ENCODE results near the gene SHROOM3. TPM values are rescaled to one million over a fixed set of nuclear protein-coding genes. Genes with fewer than 3 reads are reported as not detected.

The SHROOM3 gene
- total RNA-seq, 1 donor from 2014 or later, result 6.9 TPM

GRCh38 chr4:76401654-76402053, 33.4 kb upstream of the SHROOM3 start:
- DNase-seq (ENCODE audit: extremely low spot score in 2 of 2), result no peak
- Histone ChIP-seq H3K9me3 (no peaks in the 10 kb centered on the region), H3K4me1 (no peaks in the 10 kb centered on the region), H3K27me3 (no peaks in the 10 kb centered on the region), H3K27ac (no peak overlapping the region), H3K36me3 (no peaks in the 10 kb centered on the region), H3K4me3 (no peak overlapping the region)
- TF ChIP-seq POLR2AphosphoS5 (IDR thresholded peaks at IDR 0.05; ENCODE audit: insufficient read depth in 1 of 2, low read depth in 1 of 2) (no peak), CTCF (IDR thresholded peaks at IDR 0.05) (no peak), POLR2A (IDR thresholded peaks at IDR 0.05) (no peak)
- intact Hi-C loops (cut with DNase I), result no loop called here

GRCh38 chr4:76406081-76406480, 28.9 kb upstream of the SHROOM3 start:
- no peak overlapping the region for H3K4me3 ChIP-seq
- no peaks in the 10 kb centered on the region for H3K9me3 ChIP-seq
- DNase-seq (ENCODE audit: extremely low spot score in 2 of 2), result no peak
- H3K27ac ChIP-seq, result no peak overlapping the region
- intact Hi-C loops (cut with DNase I), result no loop called here
- TF ChIP-seq POLR2AphosphoS5 (IDR thresholded peaks at IDR 0.05; ENCODE audit: insufficient read depth in 1 of 2, low read depth in 1 of 2) (no peak), CTCF (IDR thresholded peaks at IDR 0.05) (no peak), POLR2A (IDR thresholded peaks at IDR 0.05) (no peak)
- no peaks in the 10 kb centered on the region for H3K27me3 ChIP-seq
- no peaks in the 10 kb centered on the region for H3K4me1 ChIP-seq
- no peaks in the 10 kb centered on the region for H3K36me3 ChIP-seq

DNA sequence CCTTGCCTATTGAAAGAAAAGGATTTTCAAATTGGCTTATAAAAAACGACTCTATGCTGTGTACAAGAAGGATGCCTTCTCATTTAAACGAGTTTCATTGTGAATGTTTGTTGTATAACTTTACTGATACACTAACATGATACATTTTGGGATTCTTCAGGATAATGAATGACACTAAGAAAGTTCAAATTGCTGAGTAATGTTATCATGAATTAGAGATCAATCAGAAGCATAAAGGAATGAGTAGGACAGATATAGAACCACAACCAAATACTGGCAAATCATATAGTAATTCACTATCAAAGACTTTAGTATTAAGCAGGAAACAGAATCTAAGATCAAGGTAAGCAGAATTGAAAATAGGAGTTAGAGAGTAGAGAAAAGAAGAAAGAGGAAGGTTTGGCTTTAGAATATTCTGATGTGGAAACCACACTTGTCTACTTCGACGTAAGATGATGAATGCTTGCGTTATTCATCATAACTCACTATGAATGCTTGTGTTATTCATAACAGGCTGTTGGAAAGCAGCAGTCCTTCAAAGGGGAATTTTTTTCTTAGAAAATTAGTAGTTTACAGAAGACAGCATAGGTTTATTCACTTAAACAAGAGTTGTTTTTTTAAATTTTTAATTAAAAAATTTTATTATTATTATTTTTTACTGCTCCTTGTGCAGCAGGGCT, 27.4 kb upstream of the SHROOM3 start:
- no peaks in the 10 kb centered on the region for H3K27me3 ChIP-seq
- intact Hi-C loops (cut with DNase I), result no loop called here
- no peaks in the 10 kb centered on the region for H3K4me1 ChIP-seq
- no peak for DNase-seq (ENCODE audit: extremely low spot score in 2 of 2)
- no peak overlapping the region for H3K4me3 ChIP-seq
- no peaks in the 10 kb centered on the region for H3K36me3 ChIP-seq
- TF ChIP-seq POLR2A (IDR thresholded peaks at IDR 0.05), result no peak
- no peaks in the 10 kb centered on the region for H3K9me3 ChIP-seq
- H3K27ac ChIP-seq, result no peak overlapping the region

GRCh38 chr4:76410636-76411035, 24.4 kb upstream of the SHROOM3 start:
- TF ChIP-seq CTCF (IDR thresholded peaks at IDR 0.05), result no peak
- no peak for TF ChIP-seq POLR2AphosphoS5 (IDR thresholded peaks at IDR 0.05; ENCODE audit: insufficient read depth in 1 of 2, low read depth in 1 of 2)
- no peak for TF ChIP-seq POLR2A (IDR thresholded peaks at IDR 0.05)
- Histone ChIP-seq H3K27ac (no peak overlapping the region), H3K4me1 (no peaks in the 10 kb centered on the region), H3K36me3 (no peaks in the 10 kb centered on the region), H3K27me3 (no peaks in the 10 kb centered on the region), H3K9me3 (no peaks in the 10 kb centered on the region), H3K4me3 (no peak overlapping the region)
- intact Hi-C loops (cut with DNase I), result no loop called here
- DNase-seq (ENCODE audit: extremely low spot score in 2 of 2), result no peak

DNA sequence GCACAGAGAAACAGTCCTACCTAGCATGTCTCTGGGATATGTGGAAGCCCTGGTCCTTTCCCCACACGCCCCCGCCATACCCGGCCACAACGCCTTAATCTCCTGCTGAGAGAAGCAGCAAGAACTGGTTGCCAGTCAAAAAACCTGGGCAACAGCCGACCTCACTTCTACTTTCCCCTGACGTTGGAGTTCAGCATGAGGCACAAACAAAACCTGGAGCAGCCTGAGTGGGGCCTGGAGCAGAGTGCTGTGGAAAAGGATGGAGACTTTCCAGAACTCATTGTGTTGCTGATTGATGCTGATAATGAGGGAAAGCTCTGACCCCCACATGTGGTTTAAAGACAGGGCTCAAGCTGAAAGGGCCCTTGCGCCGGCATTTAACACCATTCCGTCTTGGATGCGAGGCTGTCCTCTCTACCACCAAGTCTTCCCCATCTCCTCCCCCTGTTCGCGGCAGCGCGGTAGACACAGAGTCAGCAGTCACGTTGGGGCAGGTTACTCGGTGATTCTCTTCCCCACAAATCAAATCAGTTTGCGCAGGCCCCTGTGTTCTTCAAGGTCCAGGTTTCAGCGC, 14.8 kb upstream of the SHROOM3 start:
- no peak for DNase-seq (ENCODE audit: extremely low spot score in 2 of 2)
- no peak overlapping the region for H3K27ac ChIP-seq
- intact Hi-C loops (cut with DNase I), result no loop called here

More for the DNA sequence above, 14.8 kb upstream of the SHROOM3 start:
- Histone ChIP-seq H3K9me3 (no peaks in the 10 kb centered on the region), H3K4me3 (peak overlapping the region; percentile 52 to 80), H3K36me3 (no peaks in the 10 kb centered on the region), H3K27me3 (no peaks in the 10 kb centered on the region), H3K4me1 (peaks cover 16% of the 10 kb centered on the region)
- TF ChIP-seq CTCF (IDR thresholded peaks at IDR 0.05) (no peak), POLR2A (IDR thresholded peaks at IDR 0.05) (no peak), POLR2AphosphoS5 (IDR thresholded peaks at IDR 0.05; ENCODE audit: insufficient read depth in 1 of 2, low read depth in 1 of 2) (no peak)
